GM18502 (cell line): ENCODE results near the gene R3HCC1L.
A peak's percentile ranks its signal among the peaks of the same experiment; 100 is the strongest.

Experiments used
- ATAC-seq: cut with Tn5 transposase; IDR thresholded peaks from one replicate; pipeline ENCODE4 v1.9.1; 2021; ENCODE audit warnings: mild to moderate bottlenecking; ENCODE audit not compliant: unreplicated experiment, poor library complexity

R3HCC1L gene

GRCh38 chr10:98255146-98255877 is 120.9 kb downstream of the R3HCC1L start:
- ATAC-seq = no peak

- ATAC-seq = no peak
Observed at GRCh38 chr10:98256692-98257091, 122.2 kb downstream of the R3HCC1L start.

GRCh38 chr10:98257198-98257597 is 122.7 kb downstream of the R3HCC1L start:
- ATAC-seq = no peak

GRCh38 chr10:98257961-98258360 is 123.5 kb downstream of the R3HCC1L start:
- ATAC-seq = no peak

- no peak for ATAC-seq
Observed at GRCh38 chr10:98258683-98259454, 124.4 kb downstream of the R3HCC1L start.

- ATAC-seq = no peak
Observed at GRCh38 chr10:98259606-98260315, 125.3 kb downstream of the R3HCC1L start.

GRCh38 chr10:98260350-98260749 is 125.9 kb downstream of the R3HCC1L start:
- ATAC-seq = no peak

GRCh38 chr10:98260752-98261151 is 126.3 kb downstream of the R3HCC1L start:
- ATAC-seq = no peak

- ATAC-seq = no peak
Observed at GRCh38 chr10:98261436-98262277, 127.2 kb downstream of the R3HCC1L start.

GRCh38 chr10:98262571-98262970 is 128.1 kb downstream of the R3HCC1L start:
- no peak for ATAC-seq

- no peak for ATAC-seq
Observed at GRCh38 chr10:98263088-98263487, 128.6 kb downstream of the R3HCC1L start.

- no peak for ATAC-seq
Observed at GRCh38 chr10:98264378-98265065, 130.1 kb downstream of the R3HCC1L start.

GRCh38 chr10:98265403-98266378 is 131.2 kb downstream of the R3HCC1L start:
- no peak for ATAC-seq

GRCh38 chr10:98266647-98267046 is 132.2 kb downstream of the R3HCC1L start:
- ATAC-seq = no peak

- no peak for ATAC-seq
Observed at GRCh38 chr10:98267069-98267893, 132.8 kb downstream of the R3HCC1L start.

GRCh38 chr10:98267894-98268693 is 133.6 kb downstream of the R3HCC1L start, which contains the start of gene LOXL4:
TSS of gene LOXL4 (minus strand) at chr10:98268194. CDS start at chr10:98263019, 5,175 bp downstream.
- ATAC-seq = peak; percentile 48
